PC-9 (cell line): ENCODE data around the gene KLC3.

ENCODE experiments used
- CTCF ChIP-seq: fragments of 200-600 bp; sonication (generic); conservative IDR thresholded peaks from 2 replicates; pipeline ENCODE4 v1.6.1; 2017; ENCODE audit warnings: mixed run types, antibody characterized with exemption, mild to moderate bottlenecking, moderate library complexity
- EZH2 ChIP-seq: fragments of 200-600 bp; sonication (generic); IDR thresholded peaks from 2 replicates; pipeline ENCODE4 v1.8.0; 2017; ENCODE audit warnings: antibody characterized with exemption, low read depth

GRCh38 chr19:45391346-45391745 lies 50.8 kb downstream of the KLC3 start:
- TF ChIP-seq CTCF (no peak), EZH2 (no peak)
